OCI-LY1 (cell line): Measurements from ENCODE around the gene KRTAP9-3.

Experiments
- EZH2 ChIP-seq: fragments of 200-600 bp; sonication (generic), shearing (Covaris generic); IDR thresholded peaks from 2 replicates; pipeline ENCODE4 v1.8.0; 2017; ENCODE audit warnings: borderline replicate concordance, mixed run types, mild to moderate bottlenecking, antibody characterized with exemption, low read length, moderate library complexity, mixed read lengths
- TF ChIP-seq, protein P1 (sequence below): fragments of 200-600 bp; sonication (generic), shearing (Covaris generic); IDR thresholded peaks from 2 replicates; pipeline ENCODE4 v1.5.1; 2017; ENCODE audit warnings: mild to moderate bottlenecking, antibody characterized with exemption, low read length, moderate library complexity, mixed read lengths

DNA sequence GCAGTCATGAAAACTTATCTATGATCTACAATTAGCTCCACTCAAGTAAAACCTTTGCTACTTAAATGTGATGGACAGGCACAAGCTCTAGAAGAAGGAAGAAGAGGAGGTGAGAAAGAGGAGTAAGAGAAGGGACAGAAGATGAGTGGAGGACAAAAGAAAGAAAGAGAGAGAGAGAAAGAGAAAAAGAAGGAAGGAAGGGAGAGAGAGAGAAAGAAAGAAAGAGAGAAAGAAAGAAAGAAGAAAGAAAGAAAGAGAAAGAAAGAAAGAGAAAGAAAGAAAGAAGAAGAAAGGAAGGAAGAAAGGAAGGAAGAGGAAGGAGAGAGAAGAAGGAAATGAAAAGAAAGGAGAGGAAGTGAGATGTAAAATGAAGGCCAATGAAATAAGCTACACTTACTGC is 2.2 kb upstream of the KRTAP9-3 start:
- TF ChIP-seq, protein P1, sequence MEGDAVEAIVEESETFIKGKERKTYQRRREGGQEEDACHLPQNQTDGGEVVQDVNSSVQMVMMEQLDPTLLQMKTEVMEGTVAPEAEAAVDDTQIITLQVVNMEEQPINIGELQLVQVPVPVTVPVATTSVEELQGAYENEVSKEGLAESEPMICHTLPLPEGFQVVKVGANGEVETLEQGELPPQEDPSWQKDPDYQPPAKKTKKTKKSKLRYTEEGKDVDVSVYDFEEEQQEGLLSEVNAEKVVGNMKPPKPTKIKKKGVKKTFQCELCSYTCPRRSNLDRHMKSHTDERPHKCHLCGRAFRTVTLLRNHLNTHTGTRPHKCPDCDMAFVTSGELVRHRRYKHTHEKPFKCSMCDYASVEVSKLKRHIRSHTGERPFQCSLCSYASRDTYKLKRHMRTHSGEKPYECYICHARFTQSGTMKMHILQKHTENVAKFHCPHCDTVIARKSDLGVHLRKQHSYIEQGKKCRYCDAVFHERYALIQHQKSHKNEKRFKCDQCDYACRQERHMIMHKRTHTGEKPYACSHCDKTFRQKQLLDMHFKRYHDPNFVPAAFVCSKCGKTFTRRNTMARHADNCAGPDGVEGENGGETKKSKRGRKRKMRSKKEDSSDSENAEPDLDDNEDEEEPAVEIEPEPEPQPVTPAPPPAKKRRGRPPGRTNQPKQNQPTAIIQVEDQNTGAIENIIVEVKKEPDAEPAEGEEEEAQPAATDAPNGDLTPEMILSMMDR = no peak
- no peak for TF ChIP-seq EZH2
